Inflammatory macrophage treated with lipopolysaccharide for 1 hour (primary cell): Measurements from ENCODE around the gene LRSAM1.
A peak's percentile ranks its signal among the peaks of the same experiment; 100 is the strongest.

ENCODE experiments used
- DNase-seq, 2 donors: peaks; one replicate each; pipeline ENCODE4 v3.0.0-alpha.2; 2020 to 2022

Gene LRSAM1

GRCh38 chr9:127500399-127500798 lies 49.1 kb downstream of the LRSAM1 start:
- DNase-seq, result no peak

GRCh38 chr9:127500862-127501261 lies 49.6 kb downstream of the LRSAM1 start:
- DNase-seq, result no peak

- DNase-seq, result no peak
Observed at GRCh38 chr9:127501821-127502343, 50.6 kb downstream of the LRSAM1 start.

GRCh38 chr9:127502706-127503378 lies 51.5 kb downstream of the LRSAM1 start:
- no peak for DNase-seq

- no peak for DNase-seq
Observed at GRCh38 chr9:127503379-127503921, 52.1 kb downstream of the LRSAM1 start.

- peak; percentile 42 to 80 for DNase-seq
Observed at GRCh38 chr9:127503947-127504886, 52.9 kb downstream of the LRSAM1 start.

- no peak for DNase-seq
Observed at GRCh38 chr9:127504887-127505251, 53.6 kb downstream of the LRSAM1 start.

GRCh38 chr9:127505396-127506116 lies 54.2 kb downstream of the LRSAM1 start:
- peak in 1 of 2 donors; percentile 23 for DNase-seq

- no peak for DNase-seq
Observed at GRCh38 chr9:127506117-127506813, 55.0 kb downstream of the LRSAM1 start.

GRCh38 chr9:127506814-127507750 lies 55.8 kb downstream of the LRSAM1 start:
- no peak for DNase-seq

GRCh38 chr9:127507751-127508648 lies 56.7 kb downstream of the LRSAM1 start:
- no peak for DNase-seq

GRCh38 chr9:127508901-127509260 lies 57.6 kb downstream of the LRSAM1 start:
- DNase-seq, result no peak

GRCh38 chr9:127509261-127509954 lies 58.1 kb downstream of the LRSAM1 start:
- no peak for DNase-seq

- DNase-seq, result no peak
Observed at GRCh38 chr9:127509955-127510299, 58.6 kb downstream of the LRSAM1 start.

GRCh38 chr9:127514468-127514867 lies 63.2 kb downstream of the LRSAM1 start:
- no peak for DNase-seq

- DNase-seq, result no peak
Observed at GRCh38 chr9:127516835-127517607, 65.7 kb downstream of the LRSAM1 start.

GRCh38 chr9:127517620-127518019 lies 66.3 kb downstream of the LRSAM1 start:
- no peak for DNase-seq

- DNase-seq, result no peak
Observed at GRCh38 chr9:127518091-127518856, 67.0 kb downstream of the LRSAM1 start.
